GM23338 (cell line): ENCODE measurements around the gene TMEM163.

ENCODE experiments used
- CREB1 ChIP-seq: fragments of 250-450 bp; sonication (Bioruptor Pico); IDR thresholded peaks from 2 replicates; pipeline ENCODE4 v1.5.0; 2020; ENCODE audit warnings: low read depth, mild to moderate bottlenecking, moderate library complexity
- EZH2 ChIP-seq: fragments of 200-600 bp; sonication (generic); IDR thresholded peaks from one replicate; pipeline ENCODE4 v1.8.0; 2017; ENCODE audit warnings: antibody characterized with exemption, mild to moderate bottlenecking, low read depth; ENCODE audit not compliant: unreplicated experiment
- EZH2phosphoT487 ChIP-seq: fragments of 200-600 bp; sonication (generic); IDR thresholded peaks from one replicate; pipeline ENCODE4 v1.8.1; 2018; ENCODE audit warnings: antibody characterized with exemption; ENCODE audit not compliant: unreplicated experiment
- JUNB ChIP-seq: IDR thresholded peaks from one replicate; pipeline ENCODE4 v1.6.1; 2016; ENCODE audit warnings: antibody characterized with exemption; ENCODE audit not compliant: unreplicated experiment
- NANOG ChIP-seq: IDR thresholded peaks from 2 replicates; pipeline ENCODE4 v1.6.1; 2016; ENCODE audit warnings: antibody characterized with exemption, borderline replicate concordance
- POLR2AphosphoS5 ChIP-seq: IDR thresholded peaks from 2 replicates; pipeline ENCODE4 v1.6.1; 2016; ENCODE audit warnings: antibody characterized with exemption, low read depth
- STAT1 ChIP-seq: IDR thresholded peaks from one replicate; pipeline ENCODE4 v1.6.1; 2016; ENCODE audit warnings: antibody characterized with exemption; ENCODE audit not compliant: unreplicated experiment
- ZNF114 ChIP-seq: fragments of 250-450 bp; sonication (Bioruptor Pico); IDR thresholded peaks from 2 replicates; pipeline ENCODE4 v1.5.0; 2020; ENCODE audit warnings: mild to moderate bottlenecking, moderate library complexity
- ZNF331 ChIP-seq: fragments of 250-450 bp; sonication (Bioruptor Pico); IDR thresholded peaks from 2 replicates; pipeline ENCODE4 v1.5.0; 2020; ENCODE audit warnings: low read depth, mild to moderate bottlenecking, moderate library complexity
- TF ChIP-seq, protein P1 (sequence below), 2 experiments: fragments of 200-600 bp in 1 of 2; sonication (generic) in 1 of 2; conservative IDR thresholded peaks; 2 replicates each; pipeline versions ENCODE4 v1.5.1 to v1.6.1; 2016 to 2017; ENCODE audit warnings: antibody characterized with exemption in 2 of 2, low read depth in 2 of 2, mild to moderate bottlenecking in 2 of 2, moderate library complexity in 1 of 2
- TF ChIP-seq, protein P2 (sequence below): IDR thresholded peaks from one replicate; pipeline ENCODE4 v1.6.1; 2018; ENCODE audit warnings: antibody characterized with exemption; ENCODE audit not compliant: unreplicated experiment
- TF ChIP-seq, protein P3 (sequence below): IDR thresholded peaks from 2 replicates; pipeline ENCODE4 v1.6.1; 2016; ENCODE audit warnings: antibody characterized with exemption
- TF ChIP-seq, protein P4 (sequence below): fragments of 250-450 bp; sonication (Bioruptor Pico); IDR thresholded peaks from 2 replicates; pipeline ENCODE4 v1.5.0; 2020; ENCODE audit warnings: mild to moderate bottlenecking, moderate library complexity

- TF ChIP-seq, protein P1, sequence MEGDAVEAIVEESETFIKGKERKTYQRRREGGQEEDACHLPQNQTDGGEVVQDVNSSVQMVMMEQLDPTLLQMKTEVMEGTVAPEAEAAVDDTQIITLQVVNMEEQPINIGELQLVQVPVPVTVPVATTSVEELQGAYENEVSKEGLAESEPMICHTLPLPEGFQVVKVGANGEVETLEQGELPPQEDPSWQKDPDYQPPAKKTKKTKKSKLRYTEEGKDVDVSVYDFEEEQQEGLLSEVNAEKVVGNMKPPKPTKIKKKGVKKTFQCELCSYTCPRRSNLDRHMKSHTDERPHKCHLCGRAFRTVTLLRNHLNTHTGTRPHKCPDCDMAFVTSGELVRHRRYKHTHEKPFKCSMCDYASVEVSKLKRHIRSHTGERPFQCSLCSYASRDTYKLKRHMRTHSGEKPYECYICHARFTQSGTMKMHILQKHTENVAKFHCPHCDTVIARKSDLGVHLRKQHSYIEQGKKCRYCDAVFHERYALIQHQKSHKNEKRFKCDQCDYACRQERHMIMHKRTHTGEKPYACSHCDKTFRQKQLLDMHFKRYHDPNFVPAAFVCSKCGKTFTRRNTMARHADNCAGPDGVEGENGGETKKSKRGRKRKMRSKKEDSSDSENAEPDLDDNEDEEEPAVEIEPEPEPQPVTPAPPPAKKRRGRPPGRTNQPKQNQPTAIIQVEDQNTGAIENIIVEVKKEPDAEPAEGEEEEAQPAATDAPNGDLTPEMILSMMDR (conservative IDR thresholded peaks at IDR 0.05; ENCODE audit: low read depth in 2 of 2), result no peak
- TF ChIP-seq, protein P2, sequence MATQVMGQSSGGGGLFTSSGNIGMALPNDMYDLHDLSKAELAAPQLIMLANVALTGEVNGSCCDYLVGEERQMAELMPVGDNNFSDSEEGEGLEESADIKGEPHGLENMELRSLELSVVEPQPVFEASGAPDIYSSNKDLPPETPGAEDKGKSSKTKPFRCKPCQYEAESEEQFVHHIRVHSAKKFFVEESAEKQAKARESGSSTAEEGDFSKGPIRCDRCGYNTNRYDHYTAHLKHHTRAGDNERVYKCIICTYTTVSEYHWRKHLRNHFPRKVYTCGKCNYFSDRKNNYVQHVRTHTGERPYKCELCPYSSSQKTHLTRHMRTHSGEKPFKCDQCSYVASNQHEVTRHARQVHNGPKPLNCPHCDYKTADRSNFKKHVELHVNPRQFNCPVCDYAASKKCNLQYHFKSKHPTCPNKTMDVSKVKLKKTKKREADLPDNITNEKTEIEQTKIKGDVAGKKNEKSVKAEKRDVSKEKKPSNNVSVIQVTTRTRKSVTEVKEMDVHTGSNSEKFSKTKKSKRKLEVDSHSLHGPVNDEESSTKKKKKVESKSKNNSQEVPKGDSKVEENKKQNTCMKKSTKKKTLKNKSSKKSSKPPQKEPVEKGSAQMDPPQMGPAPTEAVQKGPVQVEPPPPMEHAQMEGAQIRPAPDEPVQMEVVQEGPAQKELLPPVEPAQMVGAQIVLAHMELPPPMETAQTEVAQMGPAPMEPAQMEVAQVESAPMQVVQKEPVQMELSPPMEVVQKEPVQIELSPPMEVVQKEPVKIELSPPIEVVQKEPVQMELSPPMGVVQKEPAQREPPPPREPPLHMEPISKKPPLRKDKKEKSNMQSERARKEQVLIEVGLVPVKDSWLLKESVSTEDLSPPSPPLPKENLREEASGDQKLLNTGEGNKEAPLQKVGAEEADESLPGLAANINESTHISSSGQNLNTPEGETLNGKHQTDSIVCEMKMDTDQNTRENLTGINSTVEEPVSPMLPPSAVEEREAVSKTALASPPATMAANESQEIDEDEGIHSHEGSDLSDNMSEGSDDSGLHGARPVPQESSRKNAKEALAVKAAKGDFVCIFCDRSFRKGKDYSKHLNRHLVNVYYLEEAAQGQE, result no peak
- no peak for TF ChIP-seq EZH2
- no peak for TF ChIP-seq POLR2AphosphoS5
- TF ChIP-seq EZH2phosphoT487, result no peak
- TF ChIP-seq CREB1 (CRISPR knock-in tag), result no peak
- no peak for TF ChIP-seq JUNB
- TF ChIP-seq NANOG, result no peak
- no peak for TF ChIP-seq ZNF114 (CRISPR knock-in tag)
- TF ChIP-seq, protein P3, sequence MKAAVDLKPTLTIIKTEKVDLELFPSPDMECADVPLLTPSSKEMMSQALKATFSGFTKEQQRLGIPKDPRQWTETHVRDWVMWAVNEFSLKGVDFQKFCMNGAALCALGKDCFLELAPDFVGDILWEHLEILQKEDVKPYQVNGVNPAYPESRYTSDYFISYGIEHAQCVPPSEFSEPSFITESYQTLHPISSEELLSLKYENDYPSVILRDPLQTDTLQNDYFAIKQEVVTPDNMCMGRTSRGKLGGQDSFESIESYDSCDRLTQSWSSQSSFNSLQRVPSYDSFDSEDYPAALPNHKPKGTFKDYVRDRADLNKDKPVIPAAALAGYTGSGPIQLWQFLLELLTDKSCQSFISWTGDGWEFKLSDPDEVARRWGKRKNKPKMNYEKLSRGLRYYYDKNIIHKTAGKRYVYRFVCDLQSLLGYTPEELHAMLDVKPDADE, result no peak
- no peak for TF ChIP-seq STAT1
- TF ChIP-seq ZNF331 (CRISPR knock-in tag), result no peak
- TF ChIP-seq, protein P4, sequence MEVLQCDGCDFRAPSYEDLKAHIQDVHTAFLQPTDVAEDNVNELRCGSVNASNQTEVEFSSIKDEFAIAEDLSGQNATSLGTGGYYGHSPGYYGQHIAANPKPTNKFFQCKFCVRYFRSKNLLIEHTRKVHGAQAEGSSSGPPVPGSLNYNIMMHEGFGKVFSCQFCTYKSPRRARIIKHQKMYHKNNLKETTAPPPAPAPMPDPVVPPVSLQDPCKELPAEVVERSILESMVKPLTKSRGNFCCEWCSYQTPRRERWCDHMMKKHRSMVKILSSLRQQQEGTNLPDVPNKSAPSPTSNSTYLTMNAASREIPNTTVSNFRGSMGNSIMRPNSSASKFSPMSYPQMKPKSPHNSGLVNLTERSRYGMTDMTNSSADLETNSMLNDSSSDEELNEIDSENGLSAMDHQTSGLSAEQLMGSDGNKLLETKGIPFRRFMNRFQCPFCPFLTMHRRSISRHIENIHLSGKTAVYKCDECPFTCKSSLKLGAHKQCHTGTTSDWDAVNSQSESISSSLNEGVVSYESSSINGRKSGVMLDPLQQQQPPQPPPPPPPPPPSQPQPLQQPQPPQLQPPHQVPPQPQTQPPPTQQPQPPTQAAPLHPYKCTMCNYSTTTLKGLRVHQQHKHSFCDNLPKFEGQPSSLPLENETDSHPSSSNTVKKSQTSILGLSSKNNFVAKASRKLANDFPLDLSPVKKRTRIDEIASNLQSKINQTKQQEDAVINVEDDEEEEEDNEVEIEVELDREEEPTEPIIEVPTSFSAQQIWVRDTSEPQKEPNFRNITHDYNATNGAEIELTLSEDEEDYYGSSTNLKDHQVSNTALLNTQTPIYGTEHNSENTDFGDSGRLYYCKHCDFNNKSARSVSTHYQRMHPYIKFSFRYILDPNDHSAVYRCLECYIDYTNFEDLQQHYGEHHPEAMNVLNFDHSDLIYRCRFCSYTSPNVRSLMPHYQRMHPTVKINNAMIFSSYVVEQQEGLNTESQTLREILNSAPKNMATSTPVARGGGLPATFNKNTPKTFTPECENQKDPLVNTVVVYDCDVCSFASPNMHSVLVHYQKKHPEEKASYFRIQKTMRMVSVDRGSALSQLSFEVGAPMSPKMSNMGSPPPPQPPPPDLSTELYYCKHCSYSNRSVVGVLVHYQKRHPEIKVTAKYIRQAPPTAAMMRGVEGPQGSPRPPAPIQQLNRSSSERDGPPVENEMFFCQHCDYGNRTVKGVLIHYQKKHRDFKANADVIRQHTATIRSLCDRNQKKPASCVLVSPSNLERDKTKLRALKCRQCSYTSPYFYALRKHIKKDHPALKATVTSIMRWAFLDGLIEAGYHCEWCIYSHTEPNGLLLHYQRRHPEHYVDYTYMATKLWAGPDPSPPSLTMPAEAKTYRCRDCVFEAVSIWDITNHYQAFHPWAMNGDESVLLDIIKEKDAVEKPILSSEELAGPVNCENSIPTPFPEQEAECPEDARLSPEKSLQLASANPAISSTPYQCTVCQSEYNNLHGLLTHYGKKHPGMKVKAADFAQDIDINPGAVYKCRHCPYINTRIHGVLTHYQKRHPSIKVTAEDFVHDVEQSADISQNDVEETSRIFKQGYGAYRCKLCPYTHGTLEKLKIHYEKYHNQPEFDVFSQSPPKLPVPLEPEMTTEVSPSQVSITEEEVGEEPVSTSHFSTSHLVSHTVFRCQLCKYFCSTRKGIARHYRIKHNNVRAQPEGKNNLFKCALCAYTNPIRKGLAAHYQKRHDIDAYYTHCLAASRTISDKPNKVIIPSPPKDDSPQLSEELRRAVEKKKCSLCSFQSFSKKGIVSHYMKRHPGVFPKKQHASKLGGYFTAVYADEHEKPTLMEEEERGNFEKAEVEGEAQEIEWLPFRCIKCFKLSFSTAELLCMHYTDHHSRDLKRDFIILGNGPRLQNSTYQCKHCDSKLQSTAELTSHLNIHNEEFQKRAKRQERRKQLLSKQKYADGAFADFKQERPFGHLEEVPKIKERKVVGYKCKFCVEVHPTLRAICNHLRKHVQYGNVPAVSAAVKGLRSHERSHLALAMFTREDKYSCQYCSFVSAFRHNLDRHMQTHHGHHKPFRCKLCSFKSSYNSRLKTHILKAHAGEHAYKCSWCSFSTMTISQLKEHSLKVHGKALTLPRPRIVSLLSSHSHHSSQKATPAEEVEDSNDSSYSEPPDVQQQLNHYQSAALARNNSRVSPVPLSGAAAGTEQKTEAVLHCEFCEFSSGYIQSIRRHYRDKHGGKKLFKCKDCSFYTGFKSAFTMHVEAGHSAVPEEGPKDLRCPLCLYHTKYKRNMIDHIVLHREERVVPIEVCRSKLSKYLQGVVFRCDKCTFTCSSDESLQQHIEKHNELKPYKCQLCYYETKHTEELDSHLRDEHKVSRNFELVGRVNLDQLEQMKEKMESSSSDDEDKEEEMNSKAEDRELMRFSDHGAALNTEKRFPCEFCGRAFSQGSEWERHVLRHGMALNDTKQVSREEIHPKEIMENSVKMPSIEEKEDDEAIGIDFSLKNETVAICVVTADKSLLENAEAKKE (CRISPR knock-in tag), result no peak
Observed at GRCh38 chr2:134412639-134412999, 306.2 kb downstream of the TMEM163 start.
